ENCODE results near the gene MYEF2. TPM values are rescaled to one million over a fixed set of nuclear protein-coding genes. Genes with fewer than 3 reads are reported as not detected.
A peak's percentile ranks its signal among the peaks of the same experiment; 100 is the strongest.

MYEF2 gene
- polyA plus RNA-seq, 4 donors: 43.1 to 116 (median 104) TPM

- peak in 1 of 4 donors; percentile 30 for DNase-seq (ENCODE audit: low read depth in 4 of 4, low spot score in 3 of 4)
Observed at GRCh38 chr15:48090115-48090514, 88.0 kb downstream of the MYEF2 start.

GRCh38 chr15:48089702-48090101, 88.4 kb downstream of the MYEF2 start:
- DNase-seq (ENCODE audit: low read depth in 4 of 4, low spot score in 3 of 4): no peak

- DNase-seq (ENCODE audit: low read depth in 4 of 4, low spot score in 3 of 4): no peak
Observed at GRCh38 chr15:48087844-48088243, 90.3 kb downstream of the MYEF2 start.

DNA sequence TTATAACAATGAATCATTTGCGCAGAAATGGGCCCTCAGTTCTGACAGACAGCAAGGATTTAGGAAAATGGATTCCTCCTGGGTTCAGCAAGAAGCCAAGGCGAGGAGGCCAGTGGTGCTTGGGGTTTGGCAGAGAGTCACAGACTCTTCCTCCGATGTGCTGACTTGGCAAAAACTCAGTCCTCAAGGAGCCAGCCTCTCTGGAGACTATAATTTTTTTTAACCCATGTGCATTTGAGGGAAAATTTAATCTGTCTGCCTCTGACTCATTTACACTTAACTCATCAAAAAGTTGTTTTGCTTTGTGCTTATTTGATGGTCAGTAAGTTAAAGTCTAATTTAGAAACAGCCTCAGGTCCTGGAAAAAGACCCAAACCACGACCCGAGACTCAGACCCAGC, 91.5 kb downstream of the MYEF2 start:
- no peak for DNase-seq (ENCODE audit: low read depth in 4 of 4, low spot score in 3 of 4)

- DNase-seq (ENCODE audit: low read depth in 4 of 4, low spot score in 3 of 4): no peak
Observed at GRCh38 chr15:48086133-48086532, 92.0 kb downstream of the MYEF2 start.

DNA sequence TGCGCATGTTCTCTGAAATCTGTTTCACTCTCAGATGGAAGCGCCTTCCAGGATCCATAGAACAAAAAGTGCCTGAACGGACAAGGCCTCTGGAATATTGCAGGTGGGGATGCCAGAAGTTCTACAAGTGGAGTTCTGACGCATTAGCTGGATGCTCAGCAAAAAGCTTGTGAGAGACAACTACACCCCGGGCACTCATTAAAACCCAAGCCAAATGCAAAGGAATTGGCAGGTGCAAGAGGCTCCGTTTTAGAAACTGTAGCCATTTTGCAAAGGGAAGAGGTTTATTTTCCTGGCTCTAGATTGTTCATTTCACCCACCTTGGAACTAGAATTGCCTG, 92.5 kb downstream of the MYEF2 start:
- no peak for DNase-seq (ENCODE audit: low read depth in 4 of 4, low spot score in 3 of 4)

GRCh38 chr15:48084759-48085590, 93.1 kb downstream of the MYEF2 start:
- DNase-seq (ENCODE audit: low read depth in 4 of 4, low spot score in 3 of 4): no peak

Other genes starting within 250 kb of the MYEF2 start
- gene SLC24A5, start 57.3 kb downstream of the MYEF2 start, polyA plus RNA-seq (ENCODE audit: insufficient read length in 4 of 4): 1 to 10 TPM in 1 of 4 donors, under 1 TPM in 2, not detected in 1; 0.23 to 1.1 (median 0.49) TPM
- under 1 TPM in 1 of 4 donors, not detected in 3; 0.09 TPM for gene CTXN2, start 13.4 kb upstream of the MYEF2 start, polyA plus RNA-seq (ENCODE audit: insufficient read length in 4 of 4)
- 100 to 1,000 TPM in 3 of 4 donors, 1 to 10 TPM in 1; 8.3 to 779 (median 420) TPM for gene SLC12A1, start 28.0 kb upstream of the MYEF2 start, polyA plus RNA-seq (ENCODE audit: insufficient read length in 4 of 4)
- gene DUT, start 153.1 kb upstream of the MYEF2 start, polyA plus RNA-seq (ENCODE audit: insufficient read length in 4 of 4): 100 to 1,000 TPM; 132 to 182 (median 160) TPM

Data from left renal pelvis (tissue), 4 donors.